Spleen (tissue), 7 donors: ENCODE measurements around the gene HACD1.

Source experiments
- POLR2A ChIP-seq, 3 donors: fragments of 450-650 bp; IDR thresholded peaks; one replicate each; pipeline ENCODE4 v1.5.1; 2017; ENCODE audit warnings: antibody characterized with exemption in 3 of 3, mild to moderate bottlenecking in 1 of 3
- TF ChIP-seq, protein P1 (sequence below), 11 experiments: fragments of 200-600 bp in 7 of 11; fragments of 450-650 bp in 4 of 11; sonication (generic) in 4 of 11; IDR thresholded peaks in 8 of 11; conservative IDR thresholded peaks in 3 of 11; 1 replicate in 7 of 11; 2 replicates in 4 of 11; pipeline versions ENCODE4 v1.4.0 to v1.8.0; 2016 to 2021; ENCODE audit warnings: antibody characterized with exemption in 11 of 11, inconsistent platforms in 4 of 11, mild to moderate bottlenecking in 1 of 11
- donor health status: DM: no; HTN: no; CAD: no; lungs with moderate emphysema.
- donor health status: DM: no; HTN: no; CAD: no.
- donor health status: DM: no; HTN: no; CAD: no.

GRCh38 chr10:17586821-17587234, 30.3 kb downstream of the HACD1 start:
- TF ChIP-seq, protein P1, sequence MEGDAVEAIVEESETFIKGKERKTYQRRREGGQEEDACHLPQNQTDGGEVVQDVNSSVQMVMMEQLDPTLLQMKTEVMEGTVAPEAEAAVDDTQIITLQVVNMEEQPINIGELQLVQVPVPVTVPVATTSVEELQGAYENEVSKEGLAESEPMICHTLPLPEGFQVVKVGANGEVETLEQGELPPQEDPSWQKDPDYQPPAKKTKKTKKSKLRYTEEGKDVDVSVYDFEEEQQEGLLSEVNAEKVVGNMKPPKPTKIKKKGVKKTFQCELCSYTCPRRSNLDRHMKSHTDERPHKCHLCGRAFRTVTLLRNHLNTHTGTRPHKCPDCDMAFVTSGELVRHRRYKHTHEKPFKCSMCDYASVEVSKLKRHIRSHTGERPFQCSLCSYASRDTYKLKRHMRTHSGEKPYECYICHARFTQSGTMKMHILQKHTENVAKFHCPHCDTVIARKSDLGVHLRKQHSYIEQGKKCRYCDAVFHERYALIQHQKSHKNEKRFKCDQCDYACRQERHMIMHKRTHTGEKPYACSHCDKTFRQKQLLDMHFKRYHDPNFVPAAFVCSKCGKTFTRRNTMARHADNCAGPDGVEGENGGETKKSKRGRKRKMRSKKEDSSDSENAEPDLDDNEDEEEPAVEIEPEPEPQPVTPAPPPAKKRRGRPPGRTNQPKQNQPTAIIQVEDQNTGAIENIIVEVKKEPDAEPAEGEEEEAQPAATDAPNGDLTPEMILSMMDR (IDR thresholded peaks at IDR 0.05 in 8 of 11, conservative IDR thresholded peaks at IDR 0.05 in 3 of 11): no peak
- TF ChIP-seq POLR2A (IDR thresholded peaks at IDR 0.05): no peak
